Upper lobe of left lung (tissue), 4 donors: Measurements from ENCODE around the gene B3GLCT.

Source experiments
- EP300 ChIP-seq, 4 donors: sonication (generic); formaldehyde crosslinking; IDR thresholded peaks; one replicate each; pipeline ENCODE4 v1.5.1; 2017; ENCODE audit warnings: antibody characterized with exemption in 4 of 4, control low read depth in 2 of 4
- POLR2A ChIP-seq, 4 donors: fragments of 450-650 bp; IDR thresholded peaks; one replicate each; pipeline ENCODE4 v1.5.1; 2016 to 2017; ENCODE audit warnings: antibody characterized with exemption in 4 of 4, mild to moderate bottlenecking in 2 of 4
- POLR2AphosphoS5 ChIP-seq, 2 donors: sonication (generic); formaldehyde crosslinking; IDR thresholded peaks; one replicate each; pipeline ENCODE4 v1.5.1; 2017; ENCODE audit warnings: antibody characterized with exemption in 2 of 2
- TF ChIP-seq, protein P1 (sequence below), 6 experiments: fragments of 450-650 bp in 4 of 6; fragments of 200-600 bp in 2 of 6; sonication (generic) in 2 of 6; IDR thresholded peaks; one replicate each; pipeline ENCODE4 v1.5.1; 2016 to 2019; ENCODE audit warnings: antibody characterized with exemption in 6 of 6

DNA sequence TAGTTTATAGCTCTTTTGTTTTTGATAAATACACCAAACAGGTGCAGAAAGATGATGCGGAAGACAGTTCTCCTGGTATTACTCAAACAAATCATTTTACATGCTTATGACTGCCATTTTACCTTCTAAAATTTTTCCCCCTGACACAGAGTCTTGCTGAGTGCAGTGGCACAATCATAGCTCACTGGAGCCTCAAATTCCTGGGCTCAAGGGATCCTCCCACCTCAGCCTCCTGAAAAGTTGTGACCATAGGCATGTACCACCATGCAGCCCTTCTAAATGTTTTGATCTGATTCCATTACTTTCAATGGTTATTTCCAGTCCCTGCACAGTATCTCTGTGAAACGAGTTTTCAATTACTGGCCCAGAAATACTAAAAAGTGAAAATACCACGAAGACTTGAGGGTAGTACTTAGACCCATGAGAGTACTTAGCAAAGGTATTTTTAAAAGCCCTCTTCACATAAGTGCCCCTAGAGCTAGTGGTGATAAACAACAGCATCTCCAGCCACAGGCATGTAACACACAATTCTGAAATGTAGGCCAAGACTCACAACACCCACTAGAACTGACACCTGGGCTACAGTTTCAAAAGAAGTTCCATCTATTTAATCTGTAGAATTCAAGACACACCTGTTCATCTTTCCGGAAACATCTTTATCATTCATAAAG, 49.3 kb upstream of the B3GLCT start:
- TF ChIP-seq, protein P1, sequence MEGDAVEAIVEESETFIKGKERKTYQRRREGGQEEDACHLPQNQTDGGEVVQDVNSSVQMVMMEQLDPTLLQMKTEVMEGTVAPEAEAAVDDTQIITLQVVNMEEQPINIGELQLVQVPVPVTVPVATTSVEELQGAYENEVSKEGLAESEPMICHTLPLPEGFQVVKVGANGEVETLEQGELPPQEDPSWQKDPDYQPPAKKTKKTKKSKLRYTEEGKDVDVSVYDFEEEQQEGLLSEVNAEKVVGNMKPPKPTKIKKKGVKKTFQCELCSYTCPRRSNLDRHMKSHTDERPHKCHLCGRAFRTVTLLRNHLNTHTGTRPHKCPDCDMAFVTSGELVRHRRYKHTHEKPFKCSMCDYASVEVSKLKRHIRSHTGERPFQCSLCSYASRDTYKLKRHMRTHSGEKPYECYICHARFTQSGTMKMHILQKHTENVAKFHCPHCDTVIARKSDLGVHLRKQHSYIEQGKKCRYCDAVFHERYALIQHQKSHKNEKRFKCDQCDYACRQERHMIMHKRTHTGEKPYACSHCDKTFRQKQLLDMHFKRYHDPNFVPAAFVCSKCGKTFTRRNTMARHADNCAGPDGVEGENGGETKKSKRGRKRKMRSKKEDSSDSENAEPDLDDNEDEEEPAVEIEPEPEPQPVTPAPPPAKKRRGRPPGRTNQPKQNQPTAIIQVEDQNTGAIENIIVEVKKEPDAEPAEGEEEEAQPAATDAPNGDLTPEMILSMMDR (IDR thresholded peaks at IDR 0.05), result no peak
- TF ChIP-seq EP300 (IDR thresholded peaks at IDR 0.05), result peak in 1 of 4 donors; percentile 66
- TF ChIP-seq POLR2AphosphoS5 (IDR thresholded peaks at IDR 0.05), result peak in 1 of 2 donors; percentile 17
- TF ChIP-seq POLR2A (IDR thresholded peaks at IDR 0.05), result no peak
